GM12873 (cell line): ENCODE data around the gene NBPF3.

Experiments used
- CTCF ChIP-seq: IDR thresholded peaks from 2 replicates; pipeline ENCODE4 v1.5.1; 2012; ENCODE audit warnings: low read depth, mild to moderate bottlenecking, moderate library complexity, low read length, control low read depth; ENCODE audit not compliant: insufficient read depth; ENCODE audit errors: missing control alignments

NBPF3 gene

GRCh38 chr1:21534146-21534545 lies 94.2 kb downstream of the NBPF3 start:
- TF ChIP-seq CTCF, result no peak
